AG04450 (cell line): ENCODE results near the gene MEDAG. TPM values are rescaled to one million over a fixed set of nuclear protein-coding genes. Genes with fewer than 3 reads are reported as not detected.

Experiments used
- CTCF ChIA-PET: fragments of 300-600, 350-600 bp; formaldehyde crosslinking; extraction: SDS; loops from one replicate; lab custom pipeline; 2022; ENCODE audit warnings: antibody characterized with exemption, inconsistent platforms; lab: Charles Lee
- POLR2A ChIA-PET: fragments of 350-600 bp; formaldehyde crosslinking; extraction: SDS; loops from one replicate; lab custom pipeline; 2021; ENCODE audit warnings: antibody characterized with exemption, inconsistent platforms; lab: Yijun Ruan, JAX
- DNase-seq: peaks from one replicate; pipeline ENCODE4 v3.0.0-alpha.2; 2011; ENCODE audit warnings: low read depth, low spot score
- H3K27ac ChIP-seq: one replicate; pipeline ENCODE4 v1.5.1; 2012; ENCODE audit warnings: low read depth, low read length, control low read depth
- H3K27me3 ChIP-seq: one replicate; pipeline ENCODE4 v1.6.0; 2012; ENCODE audit warnings: low read length; ENCODE audit not compliant: control insufficient read depth, insufficient read depth
- H3K4me3 ChIP-seq: 2 replicates; pipeline ENCODE4 v1.5.1; 2011; ENCODE audit warnings: mild to moderate bottlenecking, low read depth, low read length, control low read depth
- H3K9me3 ChIP-seq: 2 replicates; pipeline ENCODE4 v1.5.1; 2012; ENCODE audit warnings: low read length; ENCODE audit not compliant: control insufficient read depth, insufficient read depth
- polyA plus RNA-seq: library from polyadenylated mRNA; depleted of rRNA; stranded (reverse); fragments of >200 nt; gene quantifications from 2 replicates; pipeline ENCODE4 v1.2.3, GENCODE V29; 2011
- TF ChIP-seq, protein P1 (sequence below): IDR thresholded peaks from 2 replicates; pipeline ENCODE4 v1.5.1; 2011; ENCODE audit warnings: low read depth, low read length, control low read depth, inconsistent platforms

The MEDAG gene
- polyA plus RNA-seq, 1 experiment, result 3.7 TPM

- H3K27ac ChIP-seq, result peak overlapping the region; percentile 100
- no peaks in the 10 kb centered on the region for H3K27me3 ChIP-seq
- TF ChIP-seq, protein P1, sequence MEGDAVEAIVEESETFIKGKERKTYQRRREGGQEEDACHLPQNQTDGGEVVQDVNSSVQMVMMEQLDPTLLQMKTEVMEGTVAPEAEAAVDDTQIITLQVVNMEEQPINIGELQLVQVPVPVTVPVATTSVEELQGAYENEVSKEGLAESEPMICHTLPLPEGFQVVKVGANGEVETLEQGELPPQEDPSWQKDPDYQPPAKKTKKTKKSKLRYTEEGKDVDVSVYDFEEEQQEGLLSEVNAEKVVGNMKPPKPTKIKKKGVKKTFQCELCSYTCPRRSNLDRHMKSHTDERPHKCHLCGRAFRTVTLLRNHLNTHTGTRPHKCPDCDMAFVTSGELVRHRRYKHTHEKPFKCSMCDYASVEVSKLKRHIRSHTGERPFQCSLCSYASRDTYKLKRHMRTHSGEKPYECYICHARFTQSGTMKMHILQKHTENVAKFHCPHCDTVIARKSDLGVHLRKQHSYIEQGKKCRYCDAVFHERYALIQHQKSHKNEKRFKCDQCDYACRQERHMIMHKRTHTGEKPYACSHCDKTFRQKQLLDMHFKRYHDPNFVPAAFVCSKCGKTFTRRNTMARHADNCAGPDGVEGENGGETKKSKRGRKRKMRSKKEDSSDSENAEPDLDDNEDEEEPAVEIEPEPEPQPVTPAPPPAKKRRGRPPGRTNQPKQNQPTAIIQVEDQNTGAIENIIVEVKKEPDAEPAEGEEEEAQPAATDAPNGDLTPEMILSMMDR, result no peak
- ChIA-PET CTCF (interaction anchor here (1.2 to 1.4 kb wide), 2 partner anchors 20 to 173 kb away, joined by 5 to 6 read pairs; no protein-coding TSS in a partner anchor), POLR2A (no interaction called here)
- no peak overlapping the region for H3K4me3 ChIP-seq
- H3K9me3 ChIP-seq, result peaks cover 6% of the 10 kb centered on the region; the same call in 1 of the 2 replicates
- DNase-seq, result no peak
Observed at GRCh38 chr13:30872276-30872594, 33.8 kb upstream of the MEDAG start.

DNA sequence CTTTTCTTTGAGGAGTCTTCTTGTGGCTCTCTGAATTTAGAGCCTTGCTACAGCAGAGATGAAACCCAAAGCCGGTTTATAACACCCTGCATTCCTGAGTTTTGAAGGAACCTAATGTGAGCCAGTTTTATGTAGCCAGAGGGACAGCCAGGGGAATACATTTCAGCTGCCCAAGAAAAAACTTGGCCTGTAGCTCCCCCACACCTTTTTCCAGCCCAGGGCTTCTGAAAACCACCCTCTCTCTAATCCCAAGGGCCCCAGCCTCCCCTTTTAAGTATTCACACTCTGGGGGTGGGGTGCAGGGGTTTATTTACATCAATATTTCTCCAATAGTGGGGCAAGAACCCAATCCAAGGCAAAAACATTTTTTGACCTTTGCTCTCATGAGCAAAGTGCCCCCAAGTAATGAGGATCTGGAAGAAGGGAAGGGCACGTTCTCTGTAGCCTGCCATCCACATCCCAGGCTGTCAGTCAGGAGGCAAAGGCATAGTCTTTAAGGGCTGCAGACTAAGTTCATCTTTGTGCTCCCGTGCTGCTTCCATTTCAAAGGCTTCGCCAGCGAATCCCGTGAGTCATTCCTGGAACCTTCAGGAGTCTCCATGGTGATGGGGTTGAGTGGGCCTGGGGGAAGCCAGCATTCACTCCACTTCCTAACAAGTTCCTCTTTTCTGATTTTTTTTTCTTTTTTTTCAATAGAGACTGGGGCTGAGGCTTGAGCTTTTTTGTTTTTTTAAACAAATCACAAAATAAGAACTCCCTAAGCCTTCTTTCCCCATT is 33.2 kb upstream of the MEDAG start:
- DNase-seq, result peak; percentile 71
- Histone ChIP-seq H3K9me3 (peaks cover 6% of the 10 kb centered on the region; the same call in 1 of the 2 replicates), H3K4me3 (no peak overlapping the region), H3K27ac (peak overlapping the region; percentile 100), H3K27me3 (no peaks in the 10 kb centered on the region)
- CTCF ChIA-PET, result interaction anchor here (1.4 to 1.7 kb wide), 2 partner anchors 7 to 20 kb away, joined by 5 to 9 read pairs; no protein-coding TSS in a partner anchor
- TF ChIP-seq, protein P1, result no peak
- POLR2A ChIA-PET, result no interaction called here

DNA sequence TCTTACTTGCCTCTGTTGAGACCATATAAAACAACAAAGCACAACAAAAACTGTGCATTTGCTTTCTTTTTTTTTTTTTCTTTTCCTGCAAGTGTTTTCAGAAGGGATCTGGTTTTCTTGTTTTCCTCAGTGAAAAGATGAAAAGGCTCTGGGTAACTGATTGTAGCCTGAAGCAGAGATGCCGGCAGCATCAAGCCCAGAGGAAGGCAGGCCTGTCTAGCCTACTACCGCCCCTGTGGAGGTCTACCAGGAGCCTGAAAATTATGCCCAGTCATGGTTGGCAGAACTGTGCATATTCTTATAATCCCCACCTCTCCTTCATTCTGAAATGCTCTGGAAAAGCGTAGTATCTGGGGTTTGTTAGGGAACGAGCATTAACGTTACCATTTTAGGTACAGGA is 32.6 kb upstream of the MEDAG start:
- no peak overlapping the region for H3K4me3 ChIP-seq
- no peak for DNase-seq
- CTCF ChIA-PET, result interaction anchor here (1.2 to 1.7 kb wide), 3 partner anchors 8 to 171 kb away, joined by 5 to 9 read pairs (median 8); no protein-coding TSS in a partner anchor
- H3K9me3 ChIP-seq, result peaks cover 6% of the 10 kb centered on the region; the same call in 1 of the 2 replicates
- H3K27me3 ChIP-seq, result no peaks in the 10 kb centered on the region
- POLR2A ChIA-PET, result no interaction called here
- TF ChIP-seq, protein P1, result no peak
- no peak overlapping the region for H3K27ac ChIP-seq

GRCh38 chr13:30874111-30874510 is 32.0 kb upstream of the MEDAG start:
- Histone ChIP-seq H3K27me3 (no peaks in the 10 kb centered on the region), H3K4me3 (no peak overlapping the region), H3K27ac (no peak overlapping the region), H3K9me3 (peaks cover 6% of the 10 kb centered on the region; the same call in 1 of the 2 replicates)
- ChIA-PET POLR2A (no interaction called here), CTCF (interaction anchor here (1.2 to 1.7 kb wide), 2 partner anchors 8 to 171 kb away, joined by 8 to 9 read pairs; no protein-coding TSS in a partner anchor)
- TF ChIP-seq, protein P1, result no peak
- no peak for DNase-seq

DNA sequence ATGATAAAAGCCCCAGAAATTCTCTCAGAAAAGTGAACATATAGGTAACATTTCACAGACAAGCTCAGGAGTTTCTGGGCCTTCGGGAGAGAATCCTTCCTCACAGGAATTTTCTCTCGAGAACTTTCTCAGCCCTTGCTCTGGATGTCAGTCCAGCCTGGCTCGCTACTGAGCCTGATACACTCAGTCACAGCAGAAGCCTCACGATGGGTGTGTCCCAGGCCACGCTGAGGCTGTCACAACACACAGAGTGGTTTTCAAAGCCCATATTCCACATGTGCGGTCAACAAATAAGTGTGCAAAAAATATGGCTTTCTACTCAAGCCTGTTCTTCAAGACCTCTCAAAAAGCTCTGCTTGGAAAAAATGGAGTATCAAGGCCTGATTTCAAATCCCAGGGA is 31.5 kb upstream of the MEDAG start:
- CTCF ChIA-PET, result interaction anchor here (1.2 to 1.7 kb wide), 2 partner anchors 9 to 170 kb away, joined by 8 to 9 read pairs; no protein-coding TSS in a partner anchor
- H3K4me3 ChIP-seq, result no peak overlapping the region
- no peak overlapping the region for H3K27ac ChIP-seq
- TF ChIP-seq, protein P1, result no peak
- H3K9me3 ChIP-seq, result peaks cover 6% of the 10 kb centered on the region; the same call in 1 of the 2 replicates
- no peak for DNase-seq
- POLR2A ChIA-PET, result no interaction called here
- no peaks in the 10 kb centered on the region for H3K27me3 ChIP-seq
